Heart right ventricle (tissue), 16 donors: Measurements from ENCODE around the gene RASD2. TPM values are rescaled to one million over a fixed set of nuclear protein-coding genes. Genes with fewer than 3 reads are reported as not detected.

ENCODE experiments used
- ATAC-seq, 8 donors: fragments of 200-7000 bp; cut with Tn5 transposase; one replicate each; pipeline ENCODE4 v1.9.1; 2020; ENCODE audit warnings: mild to moderate bottlenecking in 8 of 8, moderate library complexity in 8 of 8, moderate number of reproducible peaks in 1 of 8
- DNase-seq, 2 donors: peaks; one replicate each; pipeline ENCODE4 v3.0.0-alpha.2; 2020
- H3K27ac ChIP-seq, 10 donors: fragments of 200-600 bp; sonication (generic) in 2 of 10; one replicate each; pipeline versions ENCODE4 v1.5.0 to v1.8.0; 2020 to 2022; ENCODE audit warnings: mild to moderate bottlenecking in 3 of 10
- H3K27me3 ChIP-seq, 7 donors: fragments of 200-600 bp; one replicate each; pipeline ENCODE4 v1.8.0; 2021 to 2022; ENCODE audit warnings: mild to moderate bottlenecking in 2 of 7
- H3K36me3 ChIP-seq, 9 donors: fragments of 200-600 bp; sonication (generic) in 1 of 9; one replicate each; pipeline versions ENCODE4 v1.5.0 to v1.8.0; 2020 to 2022; ENCODE audit warnings: mild to moderate bottlenecking in 2 of 9
- H3K4me1 ChIP-seq, 9 donors: fragments of 200-600 bp; sonication (generic) in 1 of 9; one replicate each; pipeline versions ENCODE4 v1.5.0 to v1.8.0; 2020 to 2022; ENCODE audit warnings: mild to moderate bottlenecking in 4 of 9
- H3K4me3 ChIP-seq, 10 donors: fragments of 200-600 bp; sonication (generic) in 2 of 10; one replicate each; pipeline versions ENCODE4 v1.5.0 to v1.8.0; 2020 to 2022; ENCODE audit warnings: mild to moderate bottlenecking in 7 of 10, moderate library complexity in 2 of 10
- H3K9me3 ChIP-seq, 11 donors: fragments of 200-600 bp in 10 of 11; sonication (generic) in 2 of 11; one replicate each; pipeline versions ENCODE4 v1.5.0 to v1.8.0; 2013 to 2022; ENCODE audit warnings: mild to moderate bottlenecking in 2 of 11, control low read depth in 1 of 11, moderate library complexity in 1 of 11
- CTCF ChIP-seq, 9 donors: fragments of 200-600 bp; sonication (generic) in 2 of 9; IDR thresholded peaks; one replicate each; pipeline versions ENCODE4 v1.5.0 to v1.8.0; 2021 to 2022; ENCODE audit warnings: antibody characterized with exemption in 9 of 9, mild to moderate bottlenecking in 5 of 9, moderate library complexity in 1 of 9
- WGBS, 2 donors: extraction: QIAGEN DNeasy Blood & Tissue Kit; methylation state at CpG; one replicate each; pipeline ENCODE4 v1.1.7; 2013; ENCODE audit warnings: inconsistent platforms in 1 of 2; 5-methylcytosine and 5-hydroxymethylcytosine counted together
- intact Hi-C, 10 donors: fragments of 100-400 bp; cut with DNase I; formaldehyde crosslinking; loops; one replicate each; pipeline versions ENCODE4 v1.11.1 to v1.14.2; 2022
- polyA plus RNA-seq, 2 donors: library from polyadenylated mRNA; stranded (reverse); fragments of 200-250 nt; gene quantifications; one replicate each; pipeline ENCODE4 v1.2.3, GENCODE V29; 2013
- total RNA-seq, 10 donors: library from RNA; stranded (reverse); fragmentation: NEBNext Ultra II Directional in 3 of 10; extraction: Animal tissue kit (Norgen Biotek cat#: 25700) in 3 of 10; gene quantifications; one replicate each; pipeline versions ENCODE4 v1.2.1 to v1.2.4, GENCODE V29; 2021 to 2023
- donor health status: Arrhythmogenic right ventricular cardiomyopathy.
- donor health status: ischemic (EF 13 %, LVEDD 7.1; RV severe dilation, severe dysfunction).
- donor health status: healthy with polysubstance abuse.
- donor health status: DM: no; HTN: yes; CAD: no.
- donor health status: DM: no; HTN: no; CAD: no.
- donor health status: ischemic (EF 25% LVEDD 6.9; RV normal size, moderate dysfunction).
- donor health status: ischemic (EF 25% LVEDD 5.7; RV mildly dilated, moderate dysfunction).
- donor health status: healthy.
- donor health status: DM: yes; HTN: yes; CAD: no.
- donor health status: Ischemic cardiomyopathy.
- donor health status: ischemic (EF 35%, LVEDD 5.7; RV mildly dilated, moderate dysfunction).
- donor health status: nonischemic (EF 11% LVEDD 7.7; RV severe dilation, severe dysfunction).
- donor health status: DM: yes; HTN: yes; CAD: no.
- donor health status: PGD.
- donor health status: ischemic (EF 29% LVEDD 5.4; RV normal size, mild dysfunction).
- donor health status: nonischemic (EF 23%, LVEDD 6.1; RV moderate dilation, normal function).

RASD2 gene
- total and polyA plus RNA-seq, 12 donors = 1.4 to 9.9 (median 3.6) TPM

GRCh38 chr22:35582861-35583670, 42.4 kb downstream of the RASD2 start:
- intact Hi-C loops = loop anchor here (1.0 to 10.0 kb wide), 9 partner anchors 118 to 236 kb away; no protein-coding TSS in a partner anchor
- peaks cover 0 to 6% (median 0%) of the 10 kb centered on the region in 11 donors for H3K9me3 ChIP-seq
- H3K27ac ChIP-seq = peak overlapping the region in 4 of 10 donors; percentile 11 to 45 (median 40)
- WGBS, 2 donors = 24 to 25% methylated on average over 13 of the region's 13 CpGs
- H3K36me3 ChIP-seq = no peaks in the 10 kb centered on the region
- DNase-seq = peak in 1 of 2 donors; percentile 54
- TF ChIP-seq CTCF (IDR thresholded peaks at IDR 0.05) = peak; percentile 89 to 98 (median 92)
- no peak overlapping the region for H3K4me3 ChIP-seq
- no peaks in the 10 kb centered on the region for H3K27me3 ChIP-seq
- H3K4me1 ChIP-seq = peaks cover 0 to 36% (median 14%) of the 10 kb centered on the region in 9 donors
- ATAC-seq = peak in 6 of 8 donors; percentile 21 to 58 (median 29)

- intact Hi-C loops = loop anchor here in 5 of 10 donors (1.0 to 10.0 kb wide), 4 partner anchors 11 to 122 kb away; no protein-coding TSS in a partner anchor
Measured at GRCh38 chr22:35586771-35587170, 46.1 kb downstream of the RASD2 start.

GRCh38 chr22:35587447-35587870, 46.8 kb downstream of the RASD2 start:
- Histone ChIP-seq H3K27ac (peak overlapping the region; percentile 63 to 90 (median 83)), H3K9me3 (peaks cover 0 to 6% (median 0%) of the 10 kb centered on the region in 11 donors), H3K36me3 (no peaks in the 10 kb centered on the region), H3K27me3 (no peaks in the 10 kb centered on the region), H3K4me3 (no peak overlapping the region), H3K4me1 (peaks cover 6 to 75% (median 39%) of the 10 kb centered on the region in 9 donors)
- peak in 2 of 9 donors; percentile 11 to 19 for TF ChIP-seq CTCF (IDR thresholded peaks at IDR 0.05)
- peak; percentile 73 to 93 (median 83) for ATAC-seq
- WGBS, 2 donors = 26 to 32% methylated on average over 6 of the region's 6 CpGs
- DNase-seq = peak; percentile 89 to 90
- intact Hi-C loops = loop anchor here in 5 of 10 donors (1.0 to 10.0 kb wide), 4 partner anchors 10 to 123 kb away; no protein-coding TSS in a partner anchor

More at GRCh38 chr22:35586771-35587170, 46.1 kb downstream of the RASD2 start:
- no peak for TF ChIP-seq CTCF (IDR thresholded peaks at IDR 0.05)
- H3K27me3 ChIP-seq = no peaks in the 10 kb centered on the region
- peaks cover 0 to 6% (median 0%) of the 10 kb centered on the region in 11 donors for H3K9me3 ChIP-seq
- ATAC-seq (no peak), DNase-seq (no peak)
- H3K36me3 ChIP-seq = no peaks in the 10 kb centered on the region
- H3K27ac ChIP-seq = peak overlapping the region in 5 of 10 donors; percentile 10 to 90 (median 81)
- H3K4me1 ChIP-seq = peaks cover 2 to 69% (median 36%) of the 10 kb centered on the region in 9 donors
- H3K4me3 ChIP-seq = no peak overlapping the region

GRCh38 chr22:35587896-35588295, 47.3 kb downstream of the RASD2 start:
- Histone ChIP-seq H3K27ac (peak overlapping the region; percentile 63 to 90 (median 83)), H3K9me3 (peaks cover 0 to 6% (median 0%) of the 10 kb centered on the region in 11 donors), H3K4me1 (peaks cover 7 to 76% (median 39%) of the 10 kb centered on the region in 9 donors), H3K27me3 (no peaks in the 10 kb centered on the region), H3K4me3 (no peak overlapping the region), H3K36me3 (no peaks in the 10 kb centered on the region)
- TF ChIP-seq CTCF (IDR thresholded peaks at IDR 0.05) = no peak
- WGBS, 2 donors = 44 to 53% methylated on average over 5 of the region's 5 CpGs
- DNase-seq = no peak
- peak in 2 of 8 donors; percentile 10 to 45 for ATAC-seq
- intact Hi-C loops = loop anchor here in 5 of 10 donors (1.0 to 10.0 kb wide), 4 partner anchors 9 to 123 kb away; no protein-coding TSS in a partner anchor
